A549 (cell line): ENCODE measurements around the gene SRGAP3. TPM values are rescaled to one million over a fixed set of nuclear protein-coding genes. Genes with fewer than 3 reads are reported as not detected.

Experiments
- ATAC-seq, 2 experiments: fragments of 200-7000 bp in 1 of 2; fragments of >200 bp in 1 of 2; cut with Nextera tagmentation in 1 of 2; cut with Tn5 transposase in 1 of 2; 3 replicates each; pipeline versions ENCODE4 v1.8.0 to v1.9.1; 2018 to 2020; ENCODE audit warnings: mild to moderate bottlenecking in 1 of 2, moderate library complexity in 1 of 2
- CTCF ChIA-PET: fragments of 300-600 bp; sonication (Branson Sonifier 250); formaldehyde crosslinking; extraction: SDS; loops from one replicate; lab custom pipeline; 2021; ENCODE audit warnings: antibody characterized with exemption, inconsistent platforms; lab: Yijun Ruan, JAX
- POLR2A ChIA-PET: fragments of 350-600 bp; formaldehyde crosslinking; extraction: SDS; loops from one replicate; lab custom pipeline; 2021; ENCODE audit warnings: antibody characterized with exemption, inconsistent platforms; lab: Yijun Ruan, JAX
- DNase-seq, 2 experiments: peaks; one replicate each; pipeline versions ENCODE4 v3.0.0 to v3.0.0-alpha.2; 2011 to 2016; ENCODE audit warnings: low read depth in 1 of 2, low spot score in 1 of 2
- FAIRE-seq: peaks from 2 replicates; lab custom pipeline; 2011; peaks lifted over from hg19 to GRCh38; lab: Jason Lieb, UNC
- H3K27ac ChIP-seq, 2 experiments: fragments of >200 bp; sonication (Bioruptor Twin); formaldehyde crosslinking; 3 replicates each; pipeline ENCODE4 v1.5.1; 2016 to 2017
- H3K4me1 ChIP-seq: fragments of >200 bp; sonication (Bioruptor Twin); formaldehyde crosslinking; 3 replicates; pipeline ENCODE4 v1.6.1; 2016
- H3K4me2 ChIP-seq: fragments of >200 bp; sonication (Bioruptor Twin); formaldehyde crosslinking; 3 replicates; pipeline ENCODE4 v1.6.1; 2016
- H3K4me3 ChIP-seq: fragments of >200 bp; sonication (Bioruptor Twin); formaldehyde crosslinking; 3 replicates; pipeline ENCODE4 v1.5.1; 2016
- H3K9me3 ChIP-seq: fragments of >200 bp; sonication (Bioruptor Twin); formaldehyde crosslinking; 3 replicates; pipeline ENCODE4 v1.6.1; 2016
- CBX2 ChIP-seq: fragments of 200-600 bp; sonication (generic); IDR thresholded peaks from 2 replicates; pipeline ENCODE4 v1.6.1; 2016; ENCODE audit warnings: low read depth, mild to moderate bottlenecking, borderline replicate concordance
- EHMT2 ChIP-seq: fragments of 200-600 bp; sonication (generic); IDR thresholded peaks from 2 replicates; pipeline ENCODE4 v1.6.1; 2016; ENCODE audit warnings: antibody characterized with exemption, low read depth, mild to moderate bottlenecking, moderate library complexity
- EP300 ChIP-seq, 2 experiments: fragments of >200 bp; sonication (Bioruptor Twin); formaldehyde crosslinking; IDR thresholded peaks; 2 replicates in 1 of 2; 3 replicates in 1 of 2; pipeline ENCODE4 v1.6.1; 2016 to 2017
- FOXS1 ChIP-seq: fragments of 250-450 bp; sonication (Bioruptor Pico); IDR thresholded peaks from 2 replicates; pipeline ENCODE4 v1.5.0; 2020; ENCODE audit warnings: mild to moderate bottlenecking, moderate library complexity
- GATA3 ChIP-seq: IDR thresholded peaks from 2 replicates; pipeline ENCODE4 v1.6.1; 2012; ENCODE audit warnings: borderline replicate concordance
- HOXA7 ChIP-seq: fragments of 250-450 bp; sonication (Bioruptor Pico); IDR thresholded peaks from 2 replicates; pipeline ENCODE4 v1.5.0; 2020; ENCODE audit warnings: mild to moderate bottlenecking, moderate library complexity
- JUN ChIP-seq, 2 experiments: fragments of >200 bp; sonication (Bioruptor Twin); formaldehyde crosslinking; IDR thresholded peaks; 2 replicates in 1 of 2; 3 replicates in 1 of 2; pipeline ENCODE4 v1.6.1; 2016 to 2017
- JUNB ChIP-seq: fragments of >200 bp; sonication (Bioruptor Twin); formaldehyde crosslinking; IDR thresholded peaks from 2 replicates; pipeline ENCODE4 v1.6.1; 2016
- MAFK ChIP-seq: fragments of 450-650 bp; IDR thresholded peaks from 2 replicates; pipeline ENCODE4 v1.6.1; 2014; ENCODE audit not compliant: partially characterized antibody
- NFE2L2 ChIP-seq: fragments of 150-350 bp; conservative IDR thresholded peaks from 2 replicates; pipeline ENCODE4 v1.6.1; 2014; ENCODE audit warnings: low read length
- NPAS2 ChIP-seq: fragments of 250-450 bp; sonication (Bioruptor Pico); IDR thresholded peaks from 2 replicates; pipeline ENCODE4 v1.8.0; 2022; ENCODE audit warnings: mild to moderate bottlenecking, moderate library complexity, borderline replicate concordance
- PHF8 ChIP-seq: fragments of 200-600 bp; sonication (generic); IDR thresholded peaks from 2 replicates; pipeline ENCODE4 v1.6.1; 2016; ENCODE audit warnings: low read depth, mild to moderate bottlenecking, antibody characterized with exemption, moderate library complexity, borderline replicate concordance
- POLR2AphosphoS2 ChIP-seq: conservative IDR thresholded peaks from 2 replicates; pipeline ENCODE4 v1.6.1; 2012; ENCODE audit warnings: low read length, improper control_type of control experiment, inconsistent platforms
- RCOR1 ChIP-seq: fragments of 150-350 bp; IDR thresholded peaks from 2 replicates; pipeline ENCODE4 v1.6.1; 2014; ENCODE audit warnings: antibody characterized with exemption, low read length, low read depth
- RNF2 ChIP-seq: fragments of 200-600 bp; sonication (generic); IDR thresholded peaks from 2 replicates; pipeline ENCODE4 v1.6.1; 2016; ENCODE audit warnings: low read depth, mild to moderate bottlenecking, antibody characterized with exemption, moderate library complexity, borderline replicate concordance
- SREBF2 ChIP-seq: fragments of 450-650 bp; IDR thresholded peaks from 2 replicates; pipeline ENCODE4 v1.6.1; 2014; ENCODE audit warnings: mild to moderate bottlenecking, moderate library complexity
- TP53 ChIP-seq: fragments of 250-450 bp; sonication (Bioruptor Pico); IDR thresholded peaks from 2 replicates; pipeline ENCODE4 v1.5.0; 2021; ENCODE audit warnings: mild to moderate bottlenecking, moderate library complexity
- ZNF302 ChIP-seq: fragments of 250-450 bp; sonication (Bioruptor Pico); IDR thresholded peaks from 2 replicates; pipeline ENCODE4 v1.9.0; 2021; ENCODE audit warnings: inconsistent platforms, mild to moderate bottlenecking, moderate library complexity
- ZSCAN20 ChIP-seq: fragments of 250-450 bp; sonication (Bioruptor Pico); IDR thresholded peaks from 2 replicates; pipeline ENCODE4 v1.8.0; 2022; ENCODE audit warnings: mild to moderate bottlenecking, moderate library complexity
- WGBS: methylation state at CpG from one replicate; pipeline ENCODE4 v1.1.6; 2017; ENCODE audit errors: missing lambda C conversion rate; 5-methylcytosine and 5-hydroxymethylcytosine counted together
- polyA plus RNA-seq, 4 experiments: library from polyadenylated mRNA; depleted of rRNA in 3 of 4; stranded (reverse); fragments of >200 nt; fragmentation: RNase III in 1 of 4; extraction: RNeasy Plus Mini Kit Qiagen cat#74134 plus additional on column Dnase treatment in 1 of 4; gene quantifications; 2 replicates in 3 of 4; 3 replicates in 1 of 4; pipeline ENCODE4 v1.2.3, GENCODE V29; 2011 to 2017
- TF ChIP-seq, protein P1 (sequence below): fragments of 250-450 bp; sonication (Bioruptor Pico); IDR thresholded peaks from 2 replicates; pipeline ENCODE4 v1.5.0; 2021; ENCODE audit warnings: mild to moderate bottlenecking, moderate library complexity, borderline replicate concordance
- TF ChIP-seq, protein P2 (sequence below): IDR thresholded peaks from 2 replicates; pipeline ENCODE4 v1.6.1; 2012
- TF ChIP-seq, protein P3 (sequence below): fragments of 450-650 bp; IDR thresholded peaks from 2 replicates; pipeline ENCODE4 v1.6.1; 2014; ENCODE audit warnings: antibody characterized with exemption
- TF ChIP-seq, protein P4 (sequence below): IDR thresholded peaks from 2 replicates; pipeline ENCODE4 v1.6.1; 2012
- TF ChIP-seq, protein P5 (sequence below): fragments of 200-600 bp; sonication (generic); IDR thresholded peaks from 2 replicates; pipeline ENCODE4 v1.6.1; 2016; ENCODE audit warnings: antibody characterized with exemption, mild to moderate bottlenecking, moderate library complexity
- TF ChIP-seq, protein P6 (sequence below): fragments of >200 bp; sonication (Bioruptor Twin); formaldehyde crosslinking; IDR thresholded peaks from 2 replicates; pipeline ENCODE4 v1.6.1; 2016

The SRGAP3 gene
- polyA plus RNA-seq, 2 of the 4 experiments (the other 2 are of a cell fraction): 1.6 to 2.5 TPM

DNA sequence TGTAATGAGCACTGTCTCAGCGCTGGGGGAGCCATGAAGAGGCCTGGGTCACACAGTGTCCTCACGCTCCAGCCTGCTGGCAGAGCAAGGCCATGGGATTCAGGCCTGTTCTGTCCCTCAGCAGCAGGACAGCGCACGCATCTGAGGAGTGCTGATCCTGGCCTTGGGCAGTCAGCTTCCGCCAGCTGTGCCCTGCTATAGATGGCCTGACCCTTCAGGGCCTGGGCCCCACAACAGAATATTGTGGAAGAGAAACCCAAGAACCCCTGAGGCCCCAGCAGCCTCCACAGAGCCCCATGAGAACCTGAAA is 78.6 kb downstream of the SRGAP3 start:
- CTCF ChIA-PET: interaction anchor here (1.7 kb wide), 1 partner anchor 12 kb away, joined by 3 read pairs; no protein-coding TSS in a partner anchor
- Histone ChIP-seq H3K9me3 (no peaks in the 10 kb centered on the region), H3K4me1 (peaks cover 28% of the 10 kb centered on the region), H3K4me3 (no peak overlapping the region), H3K4me2 (no peak overlapping the region), H3K27ac (no peak overlapping the region)
- POLR2A ChIA-PET: no interaction called here
- WGBS: 60% methylated on average over 1 of the region's 5 CpGs
- TF ChIP-seq EP300 (IDR thresholded peaks at IDR 0.05) (no peak), FOXS1 (CRISPR knock-in tag) (no peak), ZNF302 (CRISPR knock-in tag) (no peak), TP53 (CRISPR knock-in tag) (no peak), EHMT2 (no peak), RCOR1 (no peak), HOXA7 (no peak), CBX2 (no peak), JUNB (no peak)
- TF ChIP-seq, protein P1, sequence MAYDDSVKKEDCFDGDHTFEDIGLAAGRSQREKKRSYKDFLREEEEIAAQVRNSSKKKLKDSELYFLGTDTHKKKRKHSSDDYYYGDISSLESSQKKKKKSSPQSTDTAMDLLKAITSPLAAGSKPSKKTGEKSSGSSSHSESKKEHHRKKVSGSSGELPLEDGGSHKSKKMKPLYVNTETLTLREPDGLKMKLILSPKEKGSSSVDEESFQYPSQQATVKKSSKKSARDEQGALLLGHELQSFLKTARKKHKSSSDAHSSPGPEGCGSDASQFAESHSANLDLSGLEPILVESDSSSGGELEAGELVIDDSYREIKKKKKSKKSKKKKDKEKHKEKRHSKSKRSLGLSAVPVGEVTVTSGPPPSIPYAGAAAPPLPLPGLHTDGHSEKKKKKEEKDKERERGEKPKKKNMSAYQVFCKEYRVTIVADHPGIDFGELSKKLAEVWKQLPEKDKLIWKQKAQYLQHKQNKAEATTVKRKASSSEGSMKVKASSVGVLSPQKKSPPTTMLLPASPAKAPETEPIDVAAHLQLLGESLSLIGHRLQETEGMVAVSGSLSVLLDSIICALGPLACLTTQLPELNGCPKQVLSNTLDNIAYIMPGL: no peak
- TF ChIP-seq, protein P2, sequence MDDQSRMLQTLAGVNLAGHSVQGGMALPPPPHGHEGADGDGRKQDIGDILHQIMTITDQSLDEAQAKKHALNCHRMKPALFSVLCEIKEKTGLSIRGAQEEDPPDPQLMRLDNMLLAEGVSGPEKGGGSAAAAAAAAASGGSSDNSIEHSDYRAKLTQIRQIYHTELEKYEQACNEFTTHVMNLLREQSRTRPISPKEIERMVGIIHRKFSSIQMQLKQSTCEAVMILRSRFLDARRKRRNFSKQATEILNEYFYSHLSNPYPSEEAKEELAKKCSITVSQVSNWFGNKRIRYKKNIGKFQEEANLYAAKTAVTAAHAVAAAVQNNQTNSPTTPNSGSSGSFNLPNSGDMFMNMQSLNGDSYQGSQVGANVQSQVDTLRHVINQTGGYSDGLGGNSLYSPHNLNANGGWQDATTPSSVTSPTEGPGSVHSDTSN: no peak
- DNase-seq (no peak), ATAC-seq (no peak), FAIRE-seq (no peak)

DNA sequence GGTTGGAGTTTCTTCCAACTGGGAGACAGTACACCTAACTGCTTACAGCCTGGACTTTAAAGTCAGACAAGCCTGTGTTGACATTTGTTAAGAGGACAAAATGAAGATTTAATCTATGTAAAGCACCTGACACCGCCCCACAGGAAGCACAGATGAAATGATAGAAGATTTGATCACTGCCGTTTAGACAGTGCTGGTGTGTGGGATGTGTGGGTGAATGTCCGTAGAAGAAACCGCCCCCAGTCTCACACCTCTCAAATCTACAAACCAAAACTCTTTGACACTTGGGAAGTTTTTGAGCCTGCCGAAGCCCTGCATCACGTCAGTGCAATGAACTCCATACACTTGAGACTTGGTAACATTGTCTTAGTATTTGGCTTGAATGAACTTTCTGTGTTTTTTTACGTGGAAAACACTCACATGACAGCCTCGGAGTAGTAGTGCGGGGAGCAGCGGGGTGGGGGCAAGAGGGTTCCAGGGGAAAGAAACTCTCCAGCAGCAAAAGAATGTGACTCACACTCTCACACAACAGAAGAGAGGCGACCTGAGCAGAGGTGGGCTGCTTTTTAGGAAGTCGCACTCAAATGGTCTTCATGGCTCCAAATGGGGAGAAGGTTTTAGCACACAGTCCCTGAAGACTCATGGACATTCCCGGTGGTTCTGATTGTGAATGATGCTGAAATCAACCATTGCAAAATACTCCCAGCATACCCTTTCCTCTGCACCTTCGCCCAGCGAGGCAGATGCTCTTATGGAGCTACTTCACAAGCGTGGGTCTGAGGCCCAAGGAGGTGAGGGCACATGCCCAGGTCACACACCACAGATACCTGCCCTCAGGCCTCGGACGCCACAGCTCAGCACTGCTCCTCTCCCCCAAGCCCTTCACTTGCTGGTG is 79.2 kb downstream of the SRGAP3 start:
- no peak for FAIRE-seq
- POLR2A ChIA-PET: no interaction called here
- H3K4me3 ChIP-seq: no peak overlapping the region
- ATAC-seq: no peak
- TF ChIP-seq PHF8 (no peak), TP53 (CRISPR knock-in tag) (no peak), JUN (IDR thresholded peaks at IDR 0.05) (no peak), NFE2L2 (no peak), CBX2 (no peak), POLR2AphosphoS2 (no peak), NPAS2 (CRISPR knock-in tag) (no peak), SREBF2 (no peak), ZSCAN20 (CRISPR knock-in tag) (no peak), RCOR1 (no peak), RNF2 (no peak), GATA3 (no peak), MAFK (no peak)
- TF ChIP-seq, protein P3, sequence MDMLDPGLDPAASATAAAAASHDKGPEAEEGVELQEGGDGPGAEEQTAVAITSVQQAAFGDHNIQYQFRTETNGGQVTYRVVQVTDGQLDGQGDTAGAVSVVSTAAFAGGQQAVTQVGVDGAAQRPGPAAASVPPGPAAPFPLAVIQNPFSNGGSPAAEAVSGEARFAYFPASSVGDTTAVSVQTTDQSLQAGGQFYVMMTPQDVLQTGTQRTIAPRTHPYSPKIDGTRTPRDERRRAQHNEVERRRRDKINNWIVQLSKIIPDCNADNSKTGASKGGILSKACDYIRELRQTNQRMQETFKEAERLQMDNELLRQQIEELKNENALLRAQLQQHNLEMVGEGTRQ: no peak
- TF ChIP-seq, protein P1: no peak
- TF ChIP-seq, protein P4, sequence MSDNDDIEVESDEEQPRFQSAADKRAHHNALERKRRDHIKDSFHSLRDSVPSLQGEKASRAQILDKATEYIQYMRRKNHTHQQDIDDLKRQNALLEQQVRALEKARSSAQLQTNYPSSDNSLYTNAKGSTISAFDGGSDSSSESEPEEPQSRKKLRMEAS: no peak
- TF ChIP-seq, protein P5, sequence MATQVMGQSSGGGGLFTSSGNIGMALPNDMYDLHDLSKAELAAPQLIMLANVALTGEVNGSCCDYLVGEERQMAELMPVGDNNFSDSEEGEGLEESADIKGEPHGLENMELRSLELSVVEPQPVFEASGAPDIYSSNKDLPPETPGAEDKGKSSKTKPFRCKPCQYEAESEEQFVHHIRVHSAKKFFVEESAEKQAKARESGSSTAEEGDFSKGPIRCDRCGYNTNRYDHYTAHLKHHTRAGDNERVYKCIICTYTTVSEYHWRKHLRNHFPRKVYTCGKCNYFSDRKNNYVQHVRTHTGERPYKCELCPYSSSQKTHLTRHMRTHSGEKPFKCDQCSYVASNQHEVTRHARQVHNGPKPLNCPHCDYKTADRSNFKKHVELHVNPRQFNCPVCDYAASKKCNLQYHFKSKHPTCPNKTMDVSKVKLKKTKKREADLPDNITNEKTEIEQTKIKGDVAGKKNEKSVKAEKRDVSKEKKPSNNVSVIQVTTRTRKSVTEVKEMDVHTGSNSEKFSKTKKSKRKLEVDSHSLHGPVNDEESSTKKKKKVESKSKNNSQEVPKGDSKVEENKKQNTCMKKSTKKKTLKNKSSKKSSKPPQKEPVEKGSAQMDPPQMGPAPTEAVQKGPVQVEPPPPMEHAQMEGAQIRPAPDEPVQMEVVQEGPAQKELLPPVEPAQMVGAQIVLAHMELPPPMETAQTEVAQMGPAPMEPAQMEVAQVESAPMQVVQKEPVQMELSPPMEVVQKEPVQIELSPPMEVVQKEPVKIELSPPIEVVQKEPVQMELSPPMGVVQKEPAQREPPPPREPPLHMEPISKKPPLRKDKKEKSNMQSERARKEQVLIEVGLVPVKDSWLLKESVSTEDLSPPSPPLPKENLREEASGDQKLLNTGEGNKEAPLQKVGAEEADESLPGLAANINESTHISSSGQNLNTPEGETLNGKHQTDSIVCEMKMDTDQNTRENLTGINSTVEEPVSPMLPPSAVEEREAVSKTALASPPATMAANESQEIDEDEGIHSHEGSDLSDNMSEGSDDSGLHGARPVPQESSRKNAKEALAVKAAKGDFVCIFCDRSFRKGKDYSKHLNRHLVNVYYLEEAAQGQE: no peak
- TF ChIP-seq, protein P6, sequence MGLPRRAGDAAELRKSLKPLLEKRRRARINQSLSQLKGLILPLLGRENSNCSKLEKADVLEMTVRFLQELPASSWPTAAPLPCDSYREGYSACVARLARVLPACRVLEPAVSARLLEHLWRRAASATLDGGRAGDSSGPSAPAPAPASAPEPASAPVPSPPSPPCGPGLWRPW: no peak
- TF ChIP-seq, all 56 proteins: peak for 0
- H3K4me2 ChIP-seq: no peak overlapping the region
- CTCF ChIA-PET: interaction anchor here (1.7 kb wide), 1 partner anchor 12 kb away, joined by 3 read pairs; no protein-coding TSS in a partner anchor
- no peak overlapping the region; a peak in 1 of 6 replicates for H3K27ac ChIP-seq
- peaks cover 22% of the 10 kb centered on the region for H3K4me1 ChIP-seq
- 80% methylated on average over 16 of the region's 18 CpGs for WGBS
- no peaks in the 10 kb centered on the region for H3K9me3 ChIP-seq
- no peak for DNase-seq
